Loucy (cell line): ENCODE measurements around the gene UBAC2.

ENCODE experiments used
- H2AFZ ChIP-seq: fragments of 200-600 bp; sonication (generic); 2 replicates; pipeline ENCODE4 v1.6.0; 2016; ENCODE audit warnings: antibody characterized with exemption, mild to moderate bottlenecking, low read length, moderate library complexity
- H3F3A ChIP-seq: fragments of 200-600 bp; 2 replicates; pipeline ENCODE4 v1.6.0; 2016; ENCODE audit warnings: antibody characterized with exemption, low read depth, mild to moderate bottlenecking
- H3K27me3 ChIP-seq: fragments of 200-600 bp; sonication (generic); 2 replicates; pipeline ENCODE4 v1.6.1; 2014; ENCODE audit warnings: low read length, mild to moderate bottlenecking; ENCODE audit not compliant: insufficient read depth, poor library complexity, severe bottlenecking
- H3K36me3 ChIP-seq: fragments of 200-600 bp; sonication (generic); 2 replicates; pipeline ENCODE4 v1.6.1; 2016; ENCODE audit warnings: low read length; ENCODE audit not compliant: insufficient read depth
- H3K4me1 ChIP-seq: fragments of 200-600 bp; sonication (generic); 2 replicates; pipeline ENCODE4 v1.5.1; 2014; ENCODE audit warnings: low read length, mild to moderate bottlenecking; ENCODE audit not compliant: insufficient read depth, poor library complexity, severe bottlenecking
- H3K4me2 ChIP-seq: fragments of 200-600 bp; sonication (generic); 2 replicates; pipeline ENCODE4 v1.6.0; 2014; ENCODE audit warnings: antibody characterized with exemption, low read length, low read depth, mild to moderate bottlenecking; ENCODE audit not compliant: poor library complexity, severe bottlenecking
- H3K4me3 ChIP-seq: fragments of 200-600 bp; sonication (generic); 2 replicates; pipeline ENCODE4 v1.5.1; 2014; ENCODE audit warnings: low read length, mild to moderate bottlenecking, mixed read lengths; ENCODE audit not compliant: poor library complexity, severe bottlenecking
- H3K79me2 ChIP-seq: fragments of 200-600 bp; sonication (generic); 2 replicates; pipeline ENCODE4 v1.6.1; 2014; ENCODE audit warnings: low read length; ENCODE audit not compliant: insufficient read depth
- H3K9ac ChIP-seq: fragments of 200-600 bp; sonication (generic); 2 replicates; pipeline ENCODE4 v1.6.0; 2014; ENCODE audit warnings: mild to moderate bottlenecking, low read depth, low read length, moderate library complexity; ENCODE audit not compliant: poor library complexity, severe bottlenecking
- H3K9me2 ChIP-seq: fragments of 200-600 bp; sonication (generic); replicated peaks from 2 replicates; pipeline ENCODE4 v1.6.1; 2016; ENCODE audit warnings: low read depth, low read length, mixed read lengths
- H3K9me3 ChIP-seq: fragments of 200-600 bp; sonication (generic); 2 replicates; pipeline ENCODE4 v1.6.1; 2014; ENCODE audit warnings: mild to moderate bottlenecking, antibody characterized with exemption, low read length, low read depth; ENCODE audit not compliant: insufficient read depth
- H4K20me1 ChIP-seq: fragments of 200-600 bp; sonication (generic); 2 replicates; pipeline ENCODE4 v1.6.0; 2014; ENCODE audit warnings: antibody characterized with exemption, low read length, mild to moderate bottlenecking; ENCODE audit not compliant: insufficient read depth, poor library complexity, severe bottlenecking
- EZH2phosphoT487 ChIP-seq: fragments of 200-600 bp; IDR thresholded peaks from 2 replicates; pipeline ENCODE4 v1.6.1; 2018; ENCODE audit warnings: antibody characterized with exemption, mild to moderate bottlenecking, moderate library complexity, borderline replicate concordance
- TF ChIP-seq, protein P1 (sequence below): fragments of 200-600 bp; sonication (generic); conservative IDR thresholded peaks from 2 replicates; pipeline ENCODE4 v1.5.1; 2014; ENCODE audit warnings: mild to moderate bottlenecking, antibody characterized with exemption, low read length

UBAC2 gene

DNA sequence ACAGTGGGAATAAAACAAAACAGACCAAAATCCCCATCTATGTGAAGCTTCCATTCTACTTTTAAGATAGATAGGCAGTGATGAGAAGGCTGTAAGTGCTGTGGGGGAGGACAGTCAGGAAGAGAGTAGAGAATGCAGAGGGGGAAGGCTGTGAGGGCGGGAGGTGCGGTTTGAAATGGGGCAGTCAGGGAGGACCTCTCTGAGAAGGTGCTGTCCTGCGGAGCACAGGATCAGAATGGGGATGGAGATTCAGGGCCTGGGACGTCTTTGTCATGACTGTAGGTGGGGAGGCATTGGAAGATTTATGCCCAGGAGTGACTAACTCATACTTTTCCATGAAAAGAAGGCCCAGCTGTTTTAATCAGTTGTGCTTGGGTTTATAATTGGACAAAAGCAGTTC, 110.5 kb downstream of the UBAC2 start:
- Histone ChIP-seq H3K79me2 (peaks cover 48% of the 10 kb centered on the region; the same call in 1 of the 2 replicates), H2AFZ (no peak overlapping the region), H3K9me2 (no peaks in the 10 kb centered on the region), H4K20me1 (peaks cover 4% of the 10 kb centered on the region), H3K9ac (no peak overlapping the region), H3K36me3 (peaks cover 44% of the 10 kb centered on the region), H3K27me3 (no peaks in the 10 kb centered on the region), H3K4me1 (peaks cover 19% of the 10 kb centered on the region), H3K4me2 (no peak overlapping the region), H3F3A (no peaks in the 10 kb centered on the region), H3K4me3 (no peak overlapping the region), H3K9me3 (no peaks in the 10 kb centered on the region)
- TF ChIP-seq, protein P1, sequence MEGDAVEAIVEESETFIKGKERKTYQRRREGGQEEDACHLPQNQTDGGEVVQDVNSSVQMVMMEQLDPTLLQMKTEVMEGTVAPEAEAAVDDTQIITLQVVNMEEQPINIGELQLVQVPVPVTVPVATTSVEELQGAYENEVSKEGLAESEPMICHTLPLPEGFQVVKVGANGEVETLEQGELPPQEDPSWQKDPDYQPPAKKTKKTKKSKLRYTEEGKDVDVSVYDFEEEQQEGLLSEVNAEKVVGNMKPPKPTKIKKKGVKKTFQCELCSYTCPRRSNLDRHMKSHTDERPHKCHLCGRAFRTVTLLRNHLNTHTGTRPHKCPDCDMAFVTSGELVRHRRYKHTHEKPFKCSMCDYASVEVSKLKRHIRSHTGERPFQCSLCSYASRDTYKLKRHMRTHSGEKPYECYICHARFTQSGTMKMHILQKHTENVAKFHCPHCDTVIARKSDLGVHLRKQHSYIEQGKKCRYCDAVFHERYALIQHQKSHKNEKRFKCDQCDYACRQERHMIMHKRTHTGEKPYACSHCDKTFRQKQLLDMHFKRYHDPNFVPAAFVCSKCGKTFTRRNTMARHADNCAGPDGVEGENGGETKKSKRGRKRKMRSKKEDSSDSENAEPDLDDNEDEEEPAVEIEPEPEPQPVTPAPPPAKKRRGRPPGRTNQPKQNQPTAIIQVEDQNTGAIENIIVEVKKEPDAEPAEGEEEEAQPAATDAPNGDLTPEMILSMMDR, result no peak
- no peak for TF ChIP-seq EZH2phosphoT487

DNA sequence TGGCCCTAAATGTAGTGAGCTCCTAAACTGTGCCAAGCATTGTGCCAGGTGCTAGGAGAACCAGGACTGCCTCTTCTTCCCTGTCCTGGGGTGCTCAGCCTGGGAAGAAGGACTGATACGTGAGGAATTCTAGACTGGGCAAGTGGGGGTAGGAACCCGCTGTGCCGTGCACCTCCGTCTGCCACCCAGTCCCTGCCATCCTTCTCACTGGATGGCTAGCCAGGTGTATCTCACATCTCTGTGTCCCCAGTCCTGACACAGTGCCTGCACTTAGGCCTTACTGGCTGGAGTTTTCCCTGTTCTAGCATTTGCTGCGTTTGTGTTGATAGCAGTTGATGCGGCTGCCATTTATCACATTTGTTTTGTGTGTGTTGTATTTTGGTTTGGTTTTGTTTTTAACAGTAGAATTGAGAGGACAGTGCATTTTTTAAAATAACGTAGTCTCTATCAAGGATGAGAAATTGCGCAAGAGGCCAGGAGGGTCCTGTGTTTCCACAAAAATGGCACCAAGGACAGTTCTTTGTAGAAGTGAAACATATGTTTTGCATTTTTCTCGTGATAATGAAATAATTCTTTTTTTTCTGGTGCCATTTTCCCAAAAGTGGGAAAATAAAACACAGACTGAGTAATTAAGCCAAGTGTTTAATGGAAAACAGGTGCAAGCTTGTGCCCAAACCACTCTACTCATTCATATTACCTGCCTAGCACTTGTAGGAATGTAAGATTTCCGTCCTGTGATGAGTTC, 111.3 kb downstream of the UBAC2 start:
- Histone ChIP-seq H3K79me2 (peaks cover 45% of the 10 kb centered on the region; the same call in 1 of the 2 replicates), H2AFZ (no peak overlapping the region), H3F3A (no peaks in the 10 kb centered on the region), H3K36me3 (peaks cover 52% of the 10 kb centered on the region), H3K4me2 (no peak overlapping the region), H3K27me3 (no peaks in the 10 kb centered on the region), H3K9me2 (no peaks in the 10 kb centered on the region), H3K4me3 (no peak overlapping the region), H3K9ac (no peak overlapping the region), H3K9me3 (no peaks in the 10 kb centered on the region), H4K20me1 (peaks cover 4% of the 10 kb centered on the region), H3K4me1 (peaks cover 12% of the 10 kb centered on the region)
- TF ChIP-seq, protein P1, result no peak
- TF ChIP-seq EZH2phosphoT487, result no peak

DNA sequence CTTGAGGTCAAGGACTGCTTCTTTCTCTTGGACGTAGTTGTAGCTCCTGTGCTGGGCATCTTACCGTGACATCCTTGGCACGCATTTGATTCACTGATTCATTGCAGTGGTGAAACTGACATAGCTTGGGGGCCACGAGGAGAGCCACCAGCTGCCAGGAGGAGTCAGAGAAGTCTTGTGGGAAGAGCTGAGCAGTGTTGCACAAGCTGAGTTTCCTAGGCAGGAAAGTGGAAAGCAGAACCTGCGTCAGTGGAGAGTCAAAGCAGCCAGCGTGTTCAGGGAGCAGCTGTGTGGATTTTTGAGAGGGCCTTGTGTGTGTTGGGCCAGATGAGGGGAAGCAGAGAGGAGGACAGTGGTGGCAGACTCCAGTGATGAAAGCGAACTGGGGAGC, 111.8 kb downstream of the UBAC2 start:
- no peak overlapping the region for H2AFZ ChIP-seq
- H3K27me3 ChIP-seq, result no peaks in the 10 kb centered on the region
- H3K79me2 ChIP-seq, result peaks cover 44% of the 10 kb centered on the region; the same call in 1 of the 2 replicates
- peaks cover 58% of the 10 kb centered on the region for H3K36me3 ChIP-seq
- H4K20me1 ChIP-seq, result peaks cover 4% of the 10 kb centered on the region
- H3K9ac ChIP-seq, result no peak overlapping the region
- no peaks in the 10 kb centered on the region for H3K9me3 ChIP-seq
- no peak overlapping the region for H3K4me2 ChIP-seq
- TF ChIP-seq EZH2phosphoT487, result no peak
- TF ChIP-seq, protein P1, result no peak
- H3F3A ChIP-seq, result no peaks in the 10 kb centered on the region
- no peaks in the 10 kb centered on the region for H3K9me2 ChIP-seq
- H3K4me3 ChIP-seq, result no peak overlapping the region
- H3K4me1 ChIP-seq, result peaks cover 6% of the 10 kb centered on the region
